Mammary epithelial cell (primary cell): Measurements from ENCODE around the gene PRICKLE2.

Experiments
- EZH2 ChIP-seq: IDR thresholded peaks from 2 replicates; pipeline ENCODE4 v1.6.1; 2012; ENCODE audit warnings: low read length, inconsistent platforms, borderline replicate concordance
- TF ChIP-seq, protein P1 (sequence below), 2 donors: IDR thresholded peaks in 1 of 2; conservative IDR thresholded peaks in 1 of 2; 2 replicates each; pipeline ENCODE4 v1.5.1; 2011 to 2012; ENCODE audit warnings: inconsistent platforms in 2 of 2, low read length in 2 of 2, mild to moderate bottlenecking in 2 of 2, control low read depth in 1 of 2, low read depth in 1 of 2; ENCODE audit not compliant: insufficient read depth in 1 of 2; ENCODE audit errors: extremely low read depth in 1 of 2

DNA sequence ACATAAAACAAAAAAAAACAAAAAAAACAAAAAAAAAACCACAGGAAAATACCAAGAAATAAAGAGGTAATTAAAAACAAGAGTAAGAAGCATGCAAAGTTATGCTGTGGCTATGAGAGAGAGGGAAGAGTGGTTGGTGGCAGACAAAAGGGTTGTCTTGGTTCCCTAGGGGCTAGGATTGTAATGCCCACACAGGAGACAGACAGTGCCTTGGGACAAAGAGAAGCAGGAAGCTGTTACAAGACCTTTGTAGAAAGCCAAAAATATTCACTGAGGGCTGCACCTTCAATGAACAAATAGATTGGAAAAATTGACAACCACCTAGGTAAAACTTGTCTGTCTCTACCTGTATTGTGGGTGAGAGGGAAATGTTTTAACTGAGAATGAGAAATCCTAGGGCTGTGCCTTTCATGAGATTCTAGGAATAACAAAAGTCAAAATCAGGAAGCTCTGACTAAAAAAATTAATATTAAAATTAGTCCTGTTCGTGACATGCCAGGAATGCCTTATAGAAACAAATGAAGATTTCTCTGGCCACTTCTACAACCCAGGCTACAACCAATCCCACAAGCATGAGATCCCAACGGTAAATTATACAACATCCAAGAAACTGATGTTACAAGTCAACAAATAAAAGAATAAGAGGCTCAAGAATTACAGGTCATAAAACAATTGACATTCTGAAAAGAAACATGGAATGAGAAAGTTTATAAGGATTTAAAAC lies 45.0 kb upstream of the PRICKLE2 start:
- TF ChIP-seq, protein P1, sequence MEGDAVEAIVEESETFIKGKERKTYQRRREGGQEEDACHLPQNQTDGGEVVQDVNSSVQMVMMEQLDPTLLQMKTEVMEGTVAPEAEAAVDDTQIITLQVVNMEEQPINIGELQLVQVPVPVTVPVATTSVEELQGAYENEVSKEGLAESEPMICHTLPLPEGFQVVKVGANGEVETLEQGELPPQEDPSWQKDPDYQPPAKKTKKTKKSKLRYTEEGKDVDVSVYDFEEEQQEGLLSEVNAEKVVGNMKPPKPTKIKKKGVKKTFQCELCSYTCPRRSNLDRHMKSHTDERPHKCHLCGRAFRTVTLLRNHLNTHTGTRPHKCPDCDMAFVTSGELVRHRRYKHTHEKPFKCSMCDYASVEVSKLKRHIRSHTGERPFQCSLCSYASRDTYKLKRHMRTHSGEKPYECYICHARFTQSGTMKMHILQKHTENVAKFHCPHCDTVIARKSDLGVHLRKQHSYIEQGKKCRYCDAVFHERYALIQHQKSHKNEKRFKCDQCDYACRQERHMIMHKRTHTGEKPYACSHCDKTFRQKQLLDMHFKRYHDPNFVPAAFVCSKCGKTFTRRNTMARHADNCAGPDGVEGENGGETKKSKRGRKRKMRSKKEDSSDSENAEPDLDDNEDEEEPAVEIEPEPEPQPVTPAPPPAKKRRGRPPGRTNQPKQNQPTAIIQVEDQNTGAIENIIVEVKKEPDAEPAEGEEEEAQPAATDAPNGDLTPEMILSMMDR (conservative IDR thresholded peaks at IDR 0.05 in 1 of 2, IDR thresholded peaks at IDR 0.05 in 1 of 2; ENCODE audit: extremely low read depth in 1 of 2, insufficient read depth in 1 of 2, low read depth in 1 of 2, low read length in 2 of 2), result no peak
- no peak for TF ChIP-seq EZH2
